PFSK-1 (cell line): ENCODE results near the gene BABAM1.
A peak's percentile ranks its signal among the peaks of the same experiment; 100 is the strongest.

Source experiments
- FOXP2 ChIP-seq: optimal IDR thresholded peaks from 2 replicates; pipeline ENCODE3; 2011; ENCODE audit warnings: borderline replicate concordance, control low read depth, inconsistent platforms; ENCODE audit not compliant: insufficient read depth; ENCODE audit errors: extremely low read length, extremely low read depth
- POLR2AphosphoS5 ChIP-seq: IDR thresholded peaks from 2 replicates; pipeline ENCODE4 v1.6.1; 2012; ENCODE audit warnings: low read depth, mild to moderate bottlenecking, control low read depth, low read length, moderate library complexity
- REST ChIP-seq, 2 experiments: IDR thresholded peaks; 2 replicates each; pipeline versions ENCODE4 v1.6.1 to v1.8.0; 2011 to 2012; ENCODE audit warnings: low read depth in 2 of 2, low read length in 2 of 2, control low read depth in 1 of 2, inconsistent platforms in 1 of 2, mild to moderate bottlenecking in 1 of 2, moderate library complexity in 1 of 2; ENCODE audit not compliant: insufficient read depth in 1 of 2
- SIN3A ChIP-seq: IDR thresholded peaks from 2 replicates; pipeline ENCODE4 v1.6.1; 2012; ENCODE audit warnings: mild to moderate bottlenecking, low read length, moderate library complexity, borderline replicate concordance; ENCODE audit not compliant: insufficient read depth
- TAF1 ChIP-seq: IDR thresholded peaks from 2 replicates; pipeline ENCODE4 v1.6.1; 2012; ENCODE audit warnings: low read length, control low read depth, borderline replicate concordance; ENCODE audit not compliant: insufficient read depth

Gene BABAM1

GRCh38 chr19:17309198-17309964 is 42.1 kb downstream of the BABAM1 start, which contains the start of gene DDA1:
Gene DDA1 (plus strand): TSS chr19:17309563. CDS start chr19:17309655, 92 bp downstream.
- TF ChIP-seq TAF1 (peak; percentile 80), POLR2AphosphoS5 (peak; percentile 70), REST (IDR thresholded peaks at IDR 0.05; ENCODE audit: insufficient read depth in 1 of 2, low read depth in 2 of 2, low read length in 2 of 2) (no peak), FOXP2 (no peak), SIN3A (no peak)

GRCh38 chr19:17309965-17310461 is 42.8 kb downstream of the BABAM1 start:
- TF ChIP-seq TAF1 (no peak), SIN3A (no peak), REST (IDR thresholded peaks at IDR 0.05; ENCODE audit: insufficient read depth in 1 of 2, low read depth in 2 of 2, low read length in 2 of 2) (no peak), POLR2AphosphoS5 (no peak), FOXP2 (no peak)

- TF ChIP-seq TAF1 (no peak), FOXP2 (no peak), SIN3A (no peak), REST (IDR thresholded peaks at IDR 0.05; ENCODE audit: insufficient read depth in 1 of 2, low read depth in 2 of 2, low read length in 2 of 2) (no peak), POLR2AphosphoS5 (no peak)
Observed at GRCh38 chr19:17311455-17312188, 44.4 kb downstream of the BABAM1 start.

- no peak for TF ChIP-seq SIN3A
- no peak for TF ChIP-seq POLR2AphosphoS5
- TF ChIP-seq TAF1, result no peak
- TF ChIP-seq FOXP2, result no peak
- TF ChIP-seq REST (IDR thresholded peaks at IDR 0.05; ENCODE audit: insufficient read depth in 1 of 2, low read depth in 2 of 2, low read length in 2 of 2), result no peak
Observed at GRCh38 chr19:17312189-17313113, 45.2 kb downstream of the BABAM1 start.
